Left ventricle myocardium inferior (tissue), 1 donor: ENCODE results near the gene FAM120A. TPM values are rescaled to one million over a fixed set of nuclear protein-coding genes. Genes with fewer than 3 reads are reported as not detected.

ENCODE experiments used
- DNase-seq: peaks from one replicate; pipeline ENCODE4 v3.0.0-alpha.2; 2020
- H3K27ac ChIP-seq: fragments of 200-600 bp; replicated peaks from 2 replicates; pipeline ENCODE4 v1.8.0; 2021
- H3K27me3 ChIP-seq: fragments of 200-600 bp; 2 replicates; pipeline ENCODE4 v1.8.0; 2021; ENCODE audit warnings: low read depth
- H3K36me3 ChIP-seq: fragments of 200-600 bp; 2 replicates; pipeline ENCODE4 v1.8.0; 2021
- H3K4me1 ChIP-seq: fragments of 200-600 bp; 2 replicates; pipeline ENCODE4 v1.8.0; 2021
- H3K4me3 ChIP-seq: fragments of 200-600 bp; 2 replicates; pipeline ENCODE4 v1.8.0; 2021; ENCODE audit warnings: mild to moderate bottlenecking, moderate library complexity
- H3K9me3 ChIP-seq: fragments of 200-600 bp; replicated peaks from 2 replicates; pipeline ENCODE4 v1.8.0; 2021
- CTCF ChIP-seq: fragments of 200-600 bp; IDR thresholded peaks from 2 replicates; pipeline ENCODE4 v1.8.0; 2021; ENCODE audit warnings: antibody characterized with exemption, mild to moderate bottlenecking, borderline replicate concordance
- intact Hi-C: fragments of 100-400 bp; cut with micrococcal nuclease; formaldehyde crosslinking; loops from one replicate; pipeline ENCODE4 v1.11.0; 2022
- total RNA-seq: library from RNA; stranded (reverse); fragmentation: NEBNext Ultra II Directional; extraction: Animal tissue kit (Norgen Biotek cat#: 25700); gene quantifications from one replicate; pipeline ENCODE4 v1.2.1, GENCODE V29; 2021
- donor health status: DM: no; HTN: yes; CAD: no; lungs with severe emphysema.

The FAM120A gene
- total RNA-seq, 1 donor from 2014 or later: 104 TPM

GRCh38 chr9:93586290-93587057 lies 135.0 kb downstream of the FAM120A start:
- H3K27ac ChIP-seq: peak overlapping the region; percentile 64
- peaks cover 85% of the 10 kb centered on the region for H3K4me1 ChIP-seq
- intact Hi-C loops: loop anchor here (5.0 kb wide), 1 partner anchor 444 kb away; no protein-coding TSS in a partner anchor
- no peaks in the 10 kb centered on the region for H3K36me3 ChIP-seq
- peak; percentile 48 for DNase-seq
- peaks cover 6% of the 10 kb centered on the region for H3K9me3 ChIP-seq
- TF ChIP-seq CTCF: peak; percentile 18
- no peaks in the 10 kb centered on the region for H3K27me3 ChIP-seq
- H3K4me3 ChIP-seq: no peak overlapping the region

- peaks cover 85% of the 10 kb centered on the region for H3K4me1 ChIP-seq
- H3K9me3 ChIP-seq: peaks cover 6% of the 10 kb centered on the region
- DNase-seq: no peak
- no peak for TF ChIP-seq CTCF
- H3K36me3 ChIP-seq: no peaks in the 10 kb centered on the region
- intact Hi-C loops: loop anchor here (5.0 kb wide), 1 partner anchor 445 kb away; no protein-coding TSS in a partner anchor
- no peaks in the 10 kb centered on the region for H3K27me3 ChIP-seq
- no peak overlapping the region for H3K27ac ChIP-seq
- no peak overlapping the region for H3K4me3 ChIP-seq
These were observed 135.8 kb downstream of the FAM120A start for GRCh38 chr9:93587284-93587650.

DNA sequence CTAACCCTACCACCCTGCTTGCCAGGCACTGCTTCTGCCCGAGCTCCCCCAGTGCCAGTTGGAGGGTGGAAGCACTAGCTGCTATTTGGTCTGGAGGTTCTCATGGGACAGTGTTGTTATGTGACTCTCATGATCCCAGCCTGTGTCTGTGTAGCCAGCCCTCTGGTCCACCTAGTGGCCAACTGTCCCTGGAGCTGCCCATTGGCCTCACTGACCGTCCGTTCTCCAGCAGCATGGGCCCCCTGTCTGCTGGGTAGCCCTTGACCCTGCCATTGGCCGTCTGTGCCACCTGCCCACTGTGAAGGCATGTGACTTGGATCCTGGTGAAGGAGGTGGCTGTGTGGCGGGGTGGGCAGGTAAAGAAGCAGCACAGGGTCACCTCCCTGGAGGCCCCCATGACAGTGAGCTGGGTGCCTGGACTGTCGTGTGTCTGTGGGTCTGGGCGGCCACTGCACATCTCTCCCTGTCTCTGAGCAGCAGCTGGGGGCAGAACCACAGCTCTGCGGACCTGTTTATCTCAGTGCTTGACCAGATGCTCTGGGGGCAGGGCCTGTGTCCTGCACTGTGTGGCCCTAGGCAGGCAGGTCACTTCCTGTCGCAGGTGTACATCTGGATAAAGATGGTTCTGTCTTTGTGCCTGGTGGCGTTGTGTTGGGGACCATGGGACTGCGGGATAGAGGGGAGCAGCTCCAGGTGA lies 136.3 kb downstream of the FAM120A start:
- TF ChIP-seq CTCF: peak; percentile 44
- Histone ChIP-seq H3K27me3 (no peaks in the 10 kb centered on the region), H3K4me1 (peaks cover 85% of the 10 kb centered on the region), H3K36me3 (no peaks in the 10 kb centered on the region), H3K4me3 (no peak overlapping the region), H3K9me3 (peaks cover 6% of the 10 kb centered on the region), H3K27ac (no peak overlapping the region)
- intact Hi-C loops: loop anchor here (5.0 kb wide), 1 partner anchor 445 kb away; no protein-coding TSS in a partner anchor
- DNase-seq: no peak

GRCh38 chr9:93588641-93589609 lies 137.4 kb downstream of the FAM120A start:
- TF ChIP-seq CTCF: no peak
- Histone ChIP-seq H3K27ac (peak overlapping the region; percentile 17), H3K4me1 (peaks cover 90% of the 10 kb centered on the region), H3K36me3 (no peaks in the 10 kb centered on the region), H3K9me3 (peaks cover 6% of the 10 kb centered on the region), H3K27me3 (no peaks in the 10 kb centered on the region), H3K4me3 (no peak overlapping the region)
- DNase-seq: no peak
- intact Hi-C loops: loop anchor here (5.0 kb wide), 1 partner anchor 447 kb away; no protein-coding TSS in a partner anchor

GRCh38 chr9:93589688-93590087 lies 138.2 kb downstream of the FAM120A start:
- intact Hi-C loops: loop anchor here (5.0 kb wide), 1 partner anchor 447 kb away; no protein-coding TSS in a partner anchor

More at GRCh38 chr9:93589688-93590087, 138.2 kb downstream of the FAM120A start:
- DNase-seq: no peak
- no peak for TF ChIP-seq CTCF
- H3K36me3 ChIP-seq: no peaks in the 10 kb centered on the region
- H3K4me3 ChIP-seq: no peak overlapping the region
- H3K27me3 ChIP-seq: no peaks in the 10 kb centered on the region
- no peak overlapping the region for H3K27ac ChIP-seq
- peaks cover 97% of the 10 kb centered on the region for H3K4me1 ChIP-seq
- H3K9me3 ChIP-seq: no peaks in the 10 kb centered on the region
